ENCODE results near the gene GRK4.

GRK4 gene

DNA sequence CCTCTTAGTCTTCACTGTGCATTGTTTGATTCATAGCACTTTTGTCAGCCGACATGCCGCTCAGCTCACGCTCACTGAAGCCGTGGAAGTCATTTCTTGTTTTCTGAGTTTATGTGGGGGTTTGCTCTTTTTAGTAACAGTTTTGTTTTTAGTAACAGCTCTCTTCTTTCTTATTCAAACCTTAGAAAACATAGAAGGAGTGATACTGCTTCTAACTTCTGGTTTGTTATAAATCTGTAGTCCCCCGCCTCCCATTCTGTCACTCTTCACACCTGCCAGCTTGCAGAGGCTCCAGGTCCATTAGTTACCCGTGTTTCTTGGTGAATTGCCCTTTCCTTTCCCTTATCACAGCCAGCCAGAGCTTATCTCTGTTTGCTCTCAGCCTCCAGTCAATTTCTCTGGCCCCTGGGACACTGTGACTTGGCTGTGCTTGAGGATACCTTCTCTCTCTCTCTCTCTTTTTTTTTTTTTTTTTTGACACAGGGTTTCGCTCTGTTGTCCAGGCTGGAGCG lies 50.5 kb downstream of the GRK4 start:
- no peak for DNase-seq (ENCODE audit: low read depth)

DNA sequence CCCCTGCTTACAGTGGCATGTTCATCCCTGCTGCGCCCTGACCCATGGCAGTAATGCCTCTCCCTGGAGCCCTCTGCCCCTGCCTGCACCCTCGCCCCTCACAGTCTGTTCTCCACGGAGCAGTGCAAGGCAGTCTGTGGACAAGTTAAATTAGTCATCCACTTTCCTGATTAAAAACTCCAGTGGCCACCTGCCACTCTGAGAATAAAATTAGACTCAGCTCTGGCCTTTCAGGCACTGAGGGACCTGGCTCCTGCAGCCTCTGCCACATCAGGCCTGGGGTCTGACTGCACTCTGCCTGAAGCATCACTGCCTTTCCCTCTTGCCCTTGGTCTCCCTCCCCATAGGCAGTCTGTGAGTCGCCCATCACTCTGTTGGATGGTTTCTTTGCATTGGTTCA lies 53.6 kb downstream of the GRK4 start:
- DNase-seq (ENCODE audit: low read depth): no peak

DNA sequence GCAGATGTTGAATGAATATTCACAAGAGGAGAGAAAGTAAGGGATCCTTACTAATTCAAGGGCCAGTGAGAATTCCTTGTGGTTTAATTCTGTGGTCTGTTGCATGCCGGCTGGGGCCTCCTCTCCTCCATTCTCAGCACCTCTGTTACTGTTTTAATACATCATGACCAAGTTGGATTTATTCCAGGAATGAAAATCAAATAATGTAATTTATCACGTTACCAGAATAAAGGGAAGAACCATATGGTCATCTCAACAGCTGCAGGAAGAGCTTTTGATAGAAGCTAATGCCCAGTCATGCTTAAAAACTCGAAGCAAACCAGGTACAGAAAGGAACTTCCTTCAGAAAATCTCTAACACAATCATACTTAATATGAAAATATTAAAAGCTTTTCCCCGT lies 54.1 kb downstream of the GRK4 start:
- DNase-seq (ENCODE audit: low read depth): no peak

DNA sequence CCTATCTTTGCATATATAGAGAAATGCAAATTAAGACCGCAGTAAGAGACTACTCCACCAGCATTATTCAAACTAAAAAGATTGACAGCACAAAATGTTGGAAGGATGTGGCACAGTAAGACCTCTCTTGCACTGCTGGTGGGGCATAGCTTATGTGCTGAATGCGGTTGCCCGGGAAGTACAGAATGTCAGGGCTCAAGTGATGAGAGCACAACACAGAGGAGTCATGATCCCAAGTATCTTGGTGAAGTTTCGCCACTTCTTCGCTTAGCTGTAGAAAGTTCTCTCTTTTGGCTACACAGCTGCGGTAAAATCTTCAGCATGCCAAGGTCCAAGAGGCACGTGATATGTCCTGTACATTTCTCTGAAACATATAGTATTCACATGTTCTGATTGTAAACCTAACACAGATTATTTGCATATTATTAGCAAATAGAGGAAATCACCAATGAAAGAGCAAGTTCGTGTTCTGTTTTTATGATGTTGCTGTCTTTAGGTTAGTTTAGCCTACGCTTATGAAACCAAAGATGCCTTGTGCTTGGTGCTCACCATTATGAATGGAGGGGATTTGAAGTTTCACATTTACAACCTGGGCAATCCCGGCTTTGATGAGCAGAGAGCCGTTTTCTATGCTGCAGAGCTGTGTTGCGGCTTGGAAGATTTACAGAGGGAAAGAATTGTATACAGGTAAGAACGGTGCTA lies 55.9 kb downstream of the GRK4 start:
- no peak for DNase-seq (ENCODE audit: low read depth)

DNA sequence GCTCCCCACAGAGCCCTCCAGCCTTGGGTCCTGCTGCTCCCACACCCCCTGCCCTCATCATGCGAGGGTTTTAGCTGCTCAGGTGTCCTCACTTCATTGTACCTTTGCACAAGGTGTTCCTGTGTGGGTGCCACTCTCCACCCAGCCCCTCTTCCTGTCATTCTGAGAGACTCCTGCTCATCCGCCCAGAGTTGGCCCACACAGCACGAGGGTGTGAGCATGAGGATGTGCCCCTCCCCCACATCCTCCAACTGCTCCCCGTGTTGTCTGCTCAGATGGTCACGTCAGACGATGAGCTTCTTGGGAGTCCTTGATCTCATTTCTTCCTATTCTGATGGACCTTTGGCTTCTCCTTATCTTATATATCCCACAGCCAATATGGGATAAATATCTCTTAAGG lies 57.8 kb downstream of the GRK4 start:
- no peak for DNase-seq (ENCODE audit: low read depth)

DNA sequence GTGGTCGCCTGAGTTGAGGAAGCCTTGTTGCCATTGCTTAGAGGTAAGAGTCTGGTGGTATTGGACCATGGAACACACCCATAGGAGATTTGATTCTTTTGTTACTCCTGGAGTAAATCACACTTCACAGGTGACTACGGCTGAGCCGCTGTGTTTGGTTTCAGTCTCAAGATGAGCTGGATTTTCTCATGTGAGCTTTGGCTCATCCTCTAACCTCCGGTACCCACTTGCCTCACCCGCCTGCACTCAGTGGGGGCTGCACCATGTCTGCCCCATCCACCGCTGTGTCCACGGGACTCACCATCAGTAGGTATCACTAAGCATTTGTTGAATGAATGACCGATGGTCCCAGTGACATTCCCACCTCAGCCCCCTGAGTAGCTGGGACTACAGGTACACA lies 58.3 kb downstream of the GRK4 start:
- no peak for DNase-seq (ENCODE audit: low read depth)

DNA sequence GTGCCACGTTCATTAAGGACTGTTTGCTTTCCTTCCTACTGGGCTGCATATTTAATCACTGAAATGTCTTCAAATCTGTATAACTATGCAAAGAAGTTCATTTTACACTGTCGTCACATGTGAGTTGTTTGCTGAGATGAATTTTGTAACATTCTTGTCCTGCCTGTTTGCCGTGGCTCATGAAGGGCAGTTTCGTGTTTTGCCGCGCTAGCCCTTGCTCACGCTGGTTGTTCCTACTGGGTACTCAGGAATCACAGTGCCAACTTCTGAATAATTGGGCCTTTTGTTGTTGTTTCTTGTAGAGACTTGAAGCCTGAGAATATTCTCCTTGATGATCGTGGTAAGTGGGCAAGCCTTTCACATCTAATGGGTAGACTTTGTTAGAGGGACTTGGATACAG lies 58.7 kb downstream of the GRK4 start:
- no peak for DNase-seq (ENCODE audit: low read depth)

DNA sequence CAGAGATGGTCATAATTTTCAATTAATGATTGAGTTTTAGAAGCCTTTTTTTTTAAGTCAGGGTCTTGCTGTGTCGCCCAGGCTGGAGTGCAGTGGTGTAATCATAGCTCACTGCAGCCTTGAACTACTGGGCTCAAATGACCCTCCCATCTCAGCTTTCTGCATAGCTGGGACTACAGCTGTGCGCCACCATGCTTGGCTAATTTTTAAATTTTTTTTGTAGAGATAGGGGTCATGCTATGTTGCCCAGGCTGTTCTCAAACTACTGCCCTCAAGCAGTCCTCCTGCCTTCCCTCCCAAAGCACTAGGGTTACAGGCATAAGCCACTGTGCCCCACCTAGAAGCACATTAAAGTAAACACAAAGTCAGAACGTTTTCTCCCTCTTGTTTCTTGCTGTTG lies 59.3 kb downstream of the GRK4 start:
- no peak for DNase-seq (ENCODE audit: low read depth)

DNA sequence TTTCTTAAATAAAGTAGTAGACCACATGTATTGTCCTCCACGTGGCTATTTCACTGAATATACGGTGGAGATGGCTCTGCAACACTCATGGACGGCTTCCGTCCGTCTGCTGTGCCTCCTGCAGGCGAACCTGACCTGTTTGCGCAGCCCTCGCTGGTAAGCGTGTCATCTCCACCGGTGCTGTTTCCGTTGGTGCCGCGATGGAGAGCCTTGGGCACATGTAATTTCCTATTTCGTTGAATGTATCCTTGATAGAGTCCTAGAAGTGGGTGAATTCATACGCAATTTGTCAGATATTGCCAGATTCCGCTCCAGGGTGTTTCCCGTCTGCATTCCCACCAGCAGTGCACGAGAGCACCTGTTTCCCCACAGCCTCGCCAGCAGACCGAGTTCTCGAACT lies 62.5 kb downstream of the GRK4 start:
- no peak for DNase-seq (ENCODE audit: low read depth)

DNA sequence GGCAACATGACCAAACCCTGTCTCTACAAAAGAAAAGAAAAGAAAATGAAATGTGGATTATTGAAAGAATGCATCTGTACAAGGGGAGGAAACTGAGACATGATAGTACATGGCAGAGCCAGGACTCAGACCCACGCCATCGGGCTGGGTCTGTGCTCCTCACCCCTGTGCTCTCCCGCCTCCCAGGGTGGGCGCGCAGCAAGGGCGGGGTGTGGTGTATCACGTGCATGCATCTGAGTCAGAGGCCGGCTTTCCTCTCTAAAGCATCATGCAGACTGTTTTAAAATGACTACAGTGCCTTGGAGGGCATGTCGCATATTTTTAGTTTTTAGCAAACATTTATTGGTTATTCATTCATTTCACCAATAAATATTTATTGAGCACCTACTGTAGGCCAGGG lies 63.2 kb downstream of the GRK4 start:
- DNase-seq (ENCODE audit: low read depth): no peak

DNA sequence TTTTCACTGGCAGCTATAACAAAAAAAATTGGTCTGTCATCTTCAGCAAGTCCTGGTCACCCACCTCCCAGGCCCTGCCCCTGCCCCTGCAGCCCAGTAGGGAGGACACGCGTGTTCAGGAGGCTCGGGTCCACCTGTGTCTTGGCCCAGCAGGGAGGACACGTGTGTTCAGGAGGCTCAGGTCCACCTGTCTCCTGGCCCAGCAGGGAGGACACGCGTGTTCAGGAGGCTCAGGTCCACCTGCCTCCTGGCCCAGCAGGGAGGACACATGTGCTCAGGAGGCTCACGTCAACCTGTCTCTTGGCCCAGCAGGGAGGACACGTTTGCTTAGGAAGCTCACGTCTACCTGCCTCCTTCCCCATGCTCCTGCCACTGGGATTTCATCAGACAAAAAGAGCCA lies 66.1 kb downstream of the GRK4 start:
- no peak for DNase-seq (ENCODE audit: low read depth)

DNA sequence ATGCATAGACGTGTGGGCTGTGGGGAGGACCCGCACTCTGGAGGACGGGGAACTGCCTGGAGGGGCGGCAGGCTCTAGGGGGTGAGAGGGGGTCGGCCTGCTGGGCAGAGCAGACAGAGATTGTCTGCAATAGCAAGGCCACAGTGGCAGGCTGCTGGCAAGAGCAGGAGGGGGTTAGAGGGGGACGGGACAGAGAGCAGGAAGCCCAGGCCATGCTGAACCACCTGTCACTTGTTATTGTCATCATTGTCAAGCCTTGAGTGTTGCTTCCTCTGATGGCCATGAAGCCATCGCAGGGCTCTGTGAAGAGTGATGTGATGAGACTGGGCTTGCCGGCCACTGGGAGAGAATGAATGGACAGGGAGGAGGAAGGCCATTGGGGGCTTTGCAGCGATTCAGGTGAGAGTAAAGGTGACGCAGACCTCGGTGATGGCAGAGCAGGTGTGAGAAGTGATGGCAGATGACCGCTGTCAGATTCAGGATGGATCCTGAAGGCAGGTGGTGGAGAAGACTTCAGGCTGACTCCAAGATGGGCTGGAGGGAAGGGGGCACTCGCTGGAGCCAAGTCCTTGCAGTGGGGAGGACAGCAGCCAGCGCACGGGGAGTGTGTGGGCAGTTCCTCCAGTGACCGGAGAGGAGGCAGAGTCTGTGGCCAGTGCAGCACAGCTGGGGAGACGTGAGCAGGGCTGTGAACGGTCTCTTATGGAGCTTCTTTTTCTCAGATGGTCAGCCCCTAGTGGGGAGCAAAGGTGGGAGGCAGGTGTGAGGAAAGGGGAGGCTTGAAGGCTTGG lies 67.4 kb downstream of the GRK4 start:
- DNase-seq (ENCODE audit: low read depth): no peak

DNA sequence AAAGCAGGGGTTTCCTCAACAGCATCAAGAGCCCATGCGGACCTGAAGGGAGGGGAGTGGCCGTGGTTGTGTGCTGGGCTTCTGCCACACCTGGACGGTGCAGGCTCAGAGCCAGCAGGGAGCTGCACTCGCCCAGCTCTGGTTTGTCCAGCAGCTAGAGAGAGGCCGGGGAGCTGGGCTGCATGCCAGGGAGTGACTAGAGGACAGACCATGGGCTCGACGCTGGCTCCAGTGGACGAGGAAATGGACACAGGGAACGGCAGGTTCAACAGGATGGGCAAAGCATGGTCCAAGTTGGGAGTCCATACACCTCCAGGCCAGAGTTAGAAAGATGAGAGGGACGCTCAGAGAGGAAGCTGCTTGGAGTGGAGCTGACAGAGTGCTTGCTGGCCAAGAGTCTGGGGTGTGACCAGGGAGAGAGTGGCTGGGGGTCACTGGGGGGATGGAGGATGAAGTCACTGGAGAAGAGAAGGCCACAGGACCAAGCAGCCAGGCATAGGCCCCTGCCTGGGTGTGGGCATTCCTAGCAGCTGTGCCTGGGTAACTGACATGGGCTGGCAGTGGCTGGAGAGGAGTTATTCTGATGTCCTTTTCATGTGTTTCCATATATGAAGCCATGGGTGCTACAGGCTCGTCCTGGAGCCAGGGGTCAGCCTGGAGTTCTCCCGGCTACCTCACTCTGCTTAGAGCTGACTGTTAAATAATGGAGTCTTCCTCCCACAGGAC lies 68.1 kb downstream of the GRK4 start:
- DNase-seq (ENCODE audit: low read depth): no peak

DNA sequence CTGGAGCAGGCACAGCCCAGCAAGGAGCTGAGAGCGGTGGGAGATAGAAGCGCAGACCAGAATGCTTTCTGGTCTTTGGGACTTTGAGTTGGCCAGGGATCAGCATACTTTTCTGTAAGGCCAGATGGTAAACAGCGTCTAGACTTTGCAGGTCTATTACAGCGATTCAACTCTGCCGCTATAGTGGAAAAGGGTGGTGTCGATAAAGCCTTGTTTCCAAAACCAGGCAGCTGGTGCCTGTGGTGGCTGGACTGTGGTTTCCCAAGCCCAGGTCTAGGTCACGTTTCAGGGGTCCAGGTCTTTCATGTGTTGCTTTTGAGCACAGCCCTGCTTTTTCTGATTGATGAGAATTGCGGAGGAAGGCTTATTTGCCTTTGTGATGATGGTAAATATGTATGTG lies 70.9 kb downstream of the GRK4 start:
- DNase-seq (ENCODE audit: low read depth): no peak

DNA sequence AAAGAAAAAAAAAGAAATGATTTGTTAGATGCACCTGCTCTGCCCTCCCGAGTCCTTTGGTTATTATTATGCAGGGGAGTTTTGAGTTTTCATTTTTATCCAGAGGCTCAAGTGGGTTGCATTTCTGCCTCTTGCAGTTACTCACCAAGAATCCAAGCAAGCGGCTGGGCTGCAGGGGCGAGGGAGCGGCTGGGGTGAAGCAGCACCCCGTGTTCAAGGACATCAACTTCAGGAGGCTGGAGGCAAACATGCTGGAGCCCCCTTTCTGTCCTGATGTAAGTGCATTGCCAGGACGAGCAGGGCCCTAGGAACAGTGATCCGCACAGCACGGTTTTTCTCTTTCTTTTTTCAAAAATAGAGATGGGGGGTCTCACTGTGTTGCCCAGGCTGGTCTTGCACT lies 71.9 kb downstream of the GRK4 start:
- DNase-seq (ENCODE audit: low read depth): no peak

DNA sequence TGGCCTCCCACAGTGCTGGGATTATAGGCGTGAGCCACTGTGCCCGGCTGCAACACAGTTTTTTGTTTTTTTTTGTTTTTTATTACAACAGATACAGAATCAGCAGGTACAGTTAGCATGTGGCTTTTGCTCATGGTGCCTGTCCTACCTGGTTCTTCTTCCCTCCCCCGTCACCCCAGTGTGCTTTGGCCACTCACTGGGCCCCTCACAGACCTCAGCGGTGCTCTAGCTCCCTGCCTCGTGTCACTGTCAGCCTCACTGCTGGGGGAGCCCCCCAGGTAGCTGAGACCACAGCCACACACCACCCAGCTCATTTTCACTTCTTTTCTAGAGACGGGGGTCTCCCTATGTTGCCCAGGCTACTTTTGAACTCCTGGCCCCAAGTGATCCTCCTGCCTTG lies 72.3 kb downstream of the GRK4 start:
- DNase-seq (ENCODE audit: low read depth): no peak

DNA sequence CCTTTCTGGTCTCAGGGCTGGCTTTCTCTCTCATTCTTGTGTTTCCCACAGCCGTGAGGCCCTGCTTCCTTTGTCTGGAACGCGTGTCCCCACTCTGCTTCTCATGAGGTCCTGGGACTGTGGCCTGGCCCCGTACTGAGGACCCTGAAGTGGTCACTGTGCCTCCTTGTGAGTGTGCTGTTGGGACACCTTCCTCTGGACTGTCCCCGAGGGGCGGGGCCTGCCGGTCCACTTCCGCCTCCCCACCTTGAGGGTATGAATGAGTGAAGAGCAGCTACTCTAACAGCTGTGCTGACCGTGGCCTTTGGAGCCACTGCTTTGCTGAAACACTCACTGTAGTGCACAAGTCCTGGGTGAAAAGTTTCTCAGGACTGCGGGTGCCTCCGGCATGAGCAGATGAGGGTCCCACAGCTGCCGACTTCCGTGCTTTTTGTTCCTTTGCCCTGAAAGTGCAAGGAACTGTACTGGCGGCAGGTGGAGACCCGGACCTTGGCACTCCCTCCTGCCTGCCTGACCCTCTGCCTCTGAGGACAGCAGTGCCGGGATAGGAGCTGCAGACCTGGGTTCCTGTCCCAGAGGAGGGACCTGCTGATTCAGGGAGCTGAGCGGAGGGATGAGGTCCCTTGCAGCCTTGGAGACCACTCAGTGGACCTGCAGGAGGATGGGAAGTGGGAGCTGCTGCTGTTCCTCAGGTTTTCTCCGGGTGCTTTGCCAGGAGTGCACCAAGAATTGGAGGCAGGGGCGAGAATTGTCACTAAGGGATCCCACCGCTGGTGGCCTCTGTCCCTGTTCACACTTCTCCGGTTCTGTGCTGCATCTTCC lies 73.0 kb downstream of the GRK4 start:
- no peak for DNase-seq (ENCODE audit: low read depth)

DNA sequence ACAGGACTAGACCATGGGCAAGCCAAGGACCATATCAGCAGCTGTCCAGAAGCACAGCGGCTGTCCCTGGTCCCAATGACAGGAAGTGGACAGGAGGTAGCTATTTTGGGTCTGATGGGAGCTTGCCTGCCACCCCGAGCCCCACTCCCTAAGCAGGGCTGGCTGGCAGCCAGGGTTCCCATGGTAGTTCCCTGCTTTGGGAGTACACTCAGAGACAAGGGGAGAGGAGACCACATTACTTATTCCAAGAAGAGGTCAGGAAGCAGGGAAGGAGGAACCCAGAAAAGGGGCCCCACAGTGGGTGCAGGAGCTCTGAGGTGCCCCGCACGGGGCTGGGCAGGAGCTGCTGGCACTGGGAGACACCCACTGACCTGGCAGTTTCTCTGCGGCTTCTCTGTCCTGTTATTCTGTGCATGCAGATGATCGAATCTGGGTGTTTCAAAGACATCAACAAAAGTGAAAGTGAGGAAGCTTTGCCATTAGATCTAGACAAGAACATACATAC lies 74.6 kb downstream of the GRK4 start:
- DNase-seq (ENCODE audit: low read depth): no peak

DNA sequence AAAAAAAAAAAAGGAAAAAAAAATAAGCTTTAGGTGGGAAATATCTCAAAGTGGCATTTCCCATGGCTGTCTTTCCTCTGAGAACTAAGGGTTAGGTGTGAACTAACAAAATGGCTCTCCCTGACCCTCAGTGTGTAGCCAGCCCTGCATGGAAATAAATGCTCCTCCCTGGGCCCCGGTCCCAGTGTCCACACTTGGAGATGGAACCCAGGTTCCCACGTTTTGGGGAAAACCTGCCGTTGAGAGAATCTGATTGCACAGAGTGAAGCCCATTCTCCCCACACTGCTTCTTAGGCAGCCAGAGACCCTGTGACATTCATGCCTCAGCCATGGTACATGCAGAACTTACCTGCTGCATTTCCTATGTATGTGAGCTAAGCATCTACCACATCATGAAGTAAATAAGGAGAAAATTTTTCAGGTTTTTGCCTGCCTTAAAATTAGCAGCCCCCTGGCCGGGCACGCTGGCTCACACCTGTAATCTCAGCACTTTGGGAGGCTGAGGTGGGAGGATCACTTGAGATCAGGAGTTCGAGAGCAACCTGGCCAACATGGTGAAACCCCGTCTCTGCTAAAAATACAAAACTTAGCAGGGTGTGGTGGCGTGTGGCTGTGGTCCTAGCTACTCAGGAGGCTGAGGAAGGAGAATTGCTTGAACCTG lies 76.5 kb downstream of the GRK4 start:
- DNase-seq (ENCODE audit: low read depth): no peak

DNA sequence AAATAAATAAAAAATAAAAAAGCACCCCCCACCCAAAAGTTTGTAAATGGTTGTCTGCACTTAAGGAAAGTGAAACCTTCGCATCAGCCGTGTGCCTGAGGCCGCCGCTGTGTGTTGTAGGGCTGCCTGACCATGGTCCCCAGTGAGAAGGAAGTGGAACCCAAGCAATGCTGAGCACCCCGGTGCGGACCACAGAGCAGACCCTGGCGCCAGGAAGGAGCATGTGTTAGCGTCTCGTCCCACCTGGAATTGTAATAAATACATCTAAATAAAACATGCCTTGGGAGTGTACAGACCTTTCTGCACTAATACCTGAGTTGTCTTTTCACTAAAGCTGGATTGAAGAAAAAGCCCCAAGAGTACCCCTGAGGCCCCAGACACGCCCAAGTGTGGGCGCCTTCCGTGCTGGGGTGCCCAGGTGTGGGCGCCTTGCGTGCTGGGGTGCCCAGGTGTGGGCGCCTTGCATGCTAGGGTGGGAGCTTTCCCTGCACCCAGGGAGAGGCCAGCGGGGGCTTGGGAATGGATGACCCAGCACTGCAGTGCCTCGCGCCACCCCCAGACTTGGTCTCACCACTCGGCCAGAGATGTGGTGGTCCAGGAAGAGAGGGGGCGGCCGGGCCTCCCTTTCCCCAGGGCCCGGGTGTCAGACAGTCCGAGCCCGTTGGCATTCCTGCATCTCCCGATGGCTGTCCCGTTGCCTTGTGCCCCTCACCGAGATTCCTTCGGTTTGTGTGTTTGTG lies 77.3 kb downstream of the GRK4 start:
- no peak for DNase-seq (ENCODE audit: low read depth)
